Activated CD4-positive, alpha-beta T cell treated with anti-CD3 and anti-CD28 coated beads for 36 hours (primary cell): ENCODE results near the gene TRMT2A. TPM values are rescaled to one million over a fixed set of nuclear protein-coding genes. Genes with fewer than 3 reads are reported as not detected.
A peak's percentile ranks its signal among the peaks of the same experiment; 100 is the strongest.
"Not testable (repeated sequence)": the region's sequence is repeated elsewhere in the genome, so short reads cannot be mapped to it uniquely, and the experiment has no call there.

ENCODE experiments used
- ATAC-seq: fragments of 200-7000 bp; cut with Tn5 transposase; one replicate; pipeline ENCODE4 v1.10.0; 2021; ENCODE audit warnings: mild to moderate bottlenecking, moderate library complexity
- CTCF ChIA-PET: fragments of 350-600 bp; sonication (Branson Sonifier 250); formaldehyde crosslinking; loops from one replicate; lab custom pipeline; 2021; ENCODE audit warnings: antibody characterized with exemption; lab: Charles Lee
- POLR2A ChIA-PET: fragments of 350-600 bp; sonication (Branson Sonifier 250); formaldehyde crosslinking; loops from one replicate; lab custom pipeline; 2021; ENCODE audit warnings: antibody characterized with exemption, inconsistent platforms; lab: Charles Lee
- DNase-seq: peaks from one replicate; pipeline ENCODE4 v3.0.0-alpha.2; 2020
- H3K27ac Mint-ChIP-seq: one replicate; pipeline ENCODE4 v1.8.0; 2021; ENCODE audit warnings: mixed read lengths
- H3K27me3 Mint-ChIP-seq: one replicate; pipeline ENCODE4 v1.8.0; 2021; ENCODE audit warnings: mixed read lengths
- H3K36me3 Mint-ChIP-seq: one replicate; pipeline ENCODE4 v1.8.0; 2021; ENCODE audit warnings: low read depth, mixed read lengths
- H3K4me1 Mint-ChIP-seq: one replicate; pipeline ENCODE4 v1.8.0; 2021; ENCODE audit warnings: mixed read lengths
- H3K4me3 Mint-ChIP-seq: one replicate; pipeline ENCODE4 v1.8.0; 2021; ENCODE audit warnings: mild to moderate bottlenecking, moderate library complexity, mixed read lengths
- H3K9me3 Mint-ChIP-seq: one replicate; pipeline ENCODE4 v1.8.0; 2021; ENCODE audit warnings: low read depth, mixed read lengths
- intact Hi-C, 2 experiments: fragments of 100-400 bp; cut with DNase I in 1 of 2; cut with micrococcal nuclease in 1 of 2; formaldehyde crosslinking; loops; one replicate each; pipeline versions ENCODE4 v1.14.2 to v1.15.1; 2022 to 2024; cut with DNase I, micrococcal nuclease
- total RNA-seq, 2 experiments: library from RNA; stranded (reverse); gene quantifications; one replicate each; pipeline ENCODE4 v1.2.3, GENCODE V29; 2021

Gene TRMT2A
- total RNA-seq, result 10 to 100 TPM; 84.4 to 85.9 TPM

DNA sequence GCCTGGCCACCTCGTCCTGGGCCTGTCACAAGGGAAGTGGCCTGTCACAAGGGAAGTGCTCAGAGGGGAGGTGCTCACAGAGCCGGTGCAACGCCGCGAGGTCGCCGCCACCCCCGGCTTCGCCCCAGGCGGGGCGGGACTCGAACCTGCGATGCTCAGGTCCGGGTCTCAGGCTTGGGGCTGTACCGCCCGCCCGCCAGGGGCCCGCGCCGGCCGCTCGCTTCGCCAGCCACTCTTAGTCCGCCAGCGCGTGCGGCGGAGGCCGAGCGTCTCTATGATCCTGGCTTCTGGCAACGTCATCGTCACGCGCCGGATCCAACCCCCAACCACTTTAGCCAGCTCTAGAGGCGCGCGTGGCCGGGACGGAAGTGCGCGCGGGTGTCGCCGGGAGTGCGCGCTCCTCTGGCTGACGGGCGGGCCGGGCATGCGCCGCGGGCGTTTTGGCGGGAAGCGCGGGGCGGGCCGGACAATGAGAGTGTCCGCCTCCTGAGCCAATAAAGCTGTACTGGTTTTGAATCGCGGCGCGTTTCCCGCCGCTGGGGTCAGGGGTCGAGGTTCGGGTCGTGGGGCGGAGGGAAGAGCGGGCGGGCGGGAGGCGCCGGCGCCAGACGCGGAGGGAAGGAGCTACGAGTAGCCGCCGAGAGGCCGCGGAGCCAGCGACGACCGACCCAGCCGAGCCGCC is at the start of gene TRMT2A:
Gene TRMT2A (minus strand): TSS at position 276 of the 682 bp plus-strand sequence. CDS start 320 bp downstream, outside the sequence.
- intact Hi-C loops, result loop anchor here (1.0 to 5.0 kb wide), 20 partner anchors 14 to 1470 kb away; partner anchors contain the start of genes DGCR8 (in 2 of the 2), TANGO2 (in 2 of the 2), ARVCF (in 1 of the 2) and CDC45 (in 1 of the 2)
- Mint-ChIP-seq H3K27me3 (no peaks in the 10 kb centered on the region), H3K36me3 (peaks cover 53% of the 10 kb centered on the region), H3K4me3 (peak within 1 kb of the TSS; percentile 94), H3K27ac (peak within 1 kb of the TSS; percentile 91), H3K4me1 (peaks cover 47% of the 10 kb centered on the region), H3K9me3 (no peaks in the 10 kb centered on the region)
- CTCF ChIA-PET, result interaction anchor here (0.7 to 3.5 kb wide), 3 partner anchors 12 to 68 kb away, joined by 3 to 14 read pairs (median 3); no protein-coding TSS in a partner anchor
- POLR2A ChIA-PET, result interaction anchor here (1.0 to 3.9 kb wide), 6 partner anchors 9 to 203 kb away, joined by 3 to 26 read pairs (median 5); partner anchors contain the start of genes DGCR6L, TANGO2 and ZDHHC8
- ATAC-seq, result peak; percentile 79
- peak; percentile 99 for DNase-seq

DNA sequence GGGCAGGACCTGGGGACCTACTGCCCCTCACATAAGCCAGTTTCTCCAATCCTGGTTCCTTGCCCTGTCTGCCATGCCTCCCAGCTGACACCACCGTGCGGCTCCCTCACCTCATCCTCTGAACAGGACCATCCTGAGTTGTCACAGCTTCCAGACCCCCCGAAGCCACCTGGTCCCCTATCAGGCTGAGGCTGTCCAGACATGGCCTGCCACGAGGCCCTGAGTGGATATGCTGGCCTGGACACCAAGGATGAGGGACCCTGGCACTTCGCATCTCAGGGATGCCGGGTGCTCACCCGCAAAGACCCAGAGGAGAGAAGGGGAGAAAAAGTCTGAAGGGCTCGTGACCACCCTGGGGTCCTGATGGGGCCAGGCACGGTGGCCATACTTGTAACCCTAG is 49.7 kb upstream of the TRMT2A start:
- no peak overlapping the region for H3K4me3 Mint-ChIP-seq
- POLR2A ChIA-PET, result no interaction called here
- H3K9me3 Mint-ChIP-seq, result peaks cover 2% of the 10 kb centered on the region
- ATAC-seq, result no peak
- no peak overlapping the region for H3K27ac Mint-ChIP-seq
- CTCF ChIA-PET, result no interaction called here
- H3K27me3 Mint-ChIP-seq, result no peaks in the 10 kb centered on the region
- intact Hi-C loops, result no loop called here
- H3K4me1 Mint-ChIP-seq, result no peaks in the 10 kb centered on the region
- DNase-seq, result no peak
- no peaks in the 10 kb centered on the region for H3K36me3 Mint-ChIP-seq

DNA sequence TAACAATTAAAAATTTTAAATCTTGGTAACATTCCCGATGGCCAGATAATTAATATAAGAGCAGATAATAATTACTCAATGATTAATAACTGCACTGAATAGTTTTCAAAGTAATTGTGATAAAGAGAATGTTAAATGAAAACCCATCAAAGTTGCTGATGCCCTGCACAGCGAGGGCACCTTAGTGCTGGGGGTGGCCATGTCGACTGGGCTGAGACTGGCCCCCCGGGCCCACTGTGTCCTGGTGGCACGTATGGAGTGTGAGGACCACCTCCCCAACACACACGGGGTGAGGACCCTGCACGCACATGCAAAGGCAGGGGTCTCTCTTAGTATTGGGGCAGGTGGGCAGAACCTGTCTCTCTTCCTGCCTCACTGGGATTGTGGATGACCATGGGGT is 48.9 kb upstream of the TRMT2A start:
- POLR2A ChIA-PET, result no interaction called here
- intact Hi-C loops, result no loop called here
- Mint-ChIP-seq H3K4me3 (no peak overlapping the region), H3K27me3 (no peaks in the 10 kb centered on the region), H3K9me3 (peaks cover 2% of the 10 kb centered on the region), H3K27ac (no peak overlapping the region), H3K36me3 (no peaks in the 10 kb centered on the region), H3K4me1 (no peaks in the 10 kb centered on the region)
- CTCF ChIA-PET, result no interaction called here
- no peak for DNase-seq
- no peak for ATAC-seq

- POLR2A ChIA-PET, result no interaction called here
Observed at GRCh38 chr22:20165421-20165820, 48.4 kb upstream of the TRMT2A start.

DNA sequence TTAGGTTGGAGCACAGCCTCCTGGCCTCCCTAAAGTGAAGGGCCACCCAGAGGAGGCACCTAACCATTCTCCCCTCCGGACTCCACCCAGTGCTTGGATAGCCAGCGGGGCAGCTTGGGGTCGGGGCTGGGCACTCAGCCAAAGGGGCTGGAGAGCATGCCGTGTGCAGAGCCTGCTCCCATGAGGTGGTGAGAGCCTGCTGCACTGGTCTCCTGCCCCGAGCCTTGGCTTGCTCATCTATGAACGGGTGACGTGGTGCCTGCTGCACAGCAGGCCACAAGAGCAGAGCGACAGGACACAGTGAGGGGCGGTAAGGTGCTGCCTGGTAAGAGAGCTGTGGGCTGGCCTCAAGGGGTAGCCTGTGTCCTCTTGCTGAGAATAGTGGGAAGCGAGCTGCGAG is 47.8 kb upstream of the TRMT2A start:
- H3K4me1 Mint-ChIP-seq, result no peaks in the 10 kb centered on the region
- CTCF ChIA-PET, result interaction anchor here (0.6 kb wide), 1 partner anchor 697 kb away, joined by 3 read pairs; no protein-coding TSS in a partner anchor
- intact Hi-C loops, result no loop called here
- H3K27me3 Mint-ChIP-seq, result no peaks in the 10 kb centered on the region
- DNase-seq (no peak), ATAC-seq (no peak)
- H3K4me3 Mint-ChIP-seq, result no peak overlapping the region
- H3K27ac Mint-ChIP-seq, result no peak overlapping the region
- no peaks in the 10 kb centered on the region for H3K36me3 Mint-ChIP-seq
- H3K9me3 Mint-ChIP-seq, result peaks cover 2% of the 10 kb centered on the region
- POLR2A ChIA-PET, result no interaction called here

More at GRCh38 chr22:20165421-20165820, 48.4 kb upstream of the TRMT2A start:
- peaks cover 2% of the 10 kb centered on the region for H3K9me3 Mint-ChIP-seq
- DNase-seq (no peak), ATAC-seq (no peak)
- H3K27ac Mint-ChIP-seq, result no peak overlapping the region
- CTCF ChIA-PET, result interaction anchor here (0.6 kb wide), 1 partner anchor 697 kb away, joined by 3 read pairs; no protein-coding TSS in a partner anchor
- no peaks in the 10 kb centered on the region for H3K36me3 Mint-ChIP-seq
- intact Hi-C loops, result no loop called here
- H3K4me1 Mint-ChIP-seq, result no peaks in the 10 kb centered on the region
- H3K27me3 Mint-ChIP-seq, result no peaks in the 10 kb centered on the region
- H3K4me3 Mint-ChIP-seq, result no peak overlapping the region

DNA sequence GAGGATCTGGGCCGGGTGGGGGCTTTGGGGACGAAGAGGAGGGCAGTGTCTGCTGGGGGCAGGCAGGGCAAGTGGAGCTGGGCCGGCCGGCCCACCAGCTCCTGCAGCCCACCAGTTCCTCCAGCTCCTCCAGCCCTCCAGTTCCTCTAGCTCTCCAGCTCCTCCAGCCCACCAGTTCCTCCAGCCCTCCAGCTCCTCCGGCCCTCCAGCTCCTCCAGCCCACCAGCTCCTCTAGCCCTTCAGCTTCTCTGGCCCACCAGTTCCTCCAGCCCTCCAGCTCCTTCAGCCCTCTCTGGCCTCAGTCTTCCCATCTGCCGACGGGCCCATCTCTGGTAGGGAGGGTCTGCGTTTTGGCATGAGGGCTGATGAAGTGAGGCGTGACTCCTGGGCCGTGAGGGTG is 43.0 kb upstream of the TRMT2A start:
- H3K27ac Mint-ChIP-seq, result no peak overlapping the region
- DNase-seq (no peak), ATAC-seq (no peak)
- H3K9me3 Mint-ChIP-seq, result peaks cover 2% of the 10 kb centered on the region
- ChIA-PET POLR2A (no interaction called here), CTCF (interaction anchor here (0.6 to 1.3 kb wide), 4 partner anchors 17 to 297 kb away, joined by 3 to 5 read pairs (median 4); no protein-coding TSS in a partner anchor)
- intact Hi-C loops, result no loop called here
- H3K36me3 Mint-ChIP-seq, result no peaks in the 10 kb centered on the region
- no peaks in the 10 kb centered on the region for H3K27me3 Mint-ChIP-seq
- H3K4me3 Mint-ChIP-seq, result no peak overlapping the region
- H3K4me1 Mint-ChIP-seq, result peaks cover 2% of the 10 kb centered on the region

GRCh38 chr22:20159531-20159930 is 42.5 kb upstream of the TRMT2A start:
- H3K9me3 Mint-ChIP-seq, DNase-seq, ATAC-seq, H3K27me3 Mint-ChIP-seq, H3K4me3 Mint-ChIP-seq, POLR2A ChIA-PET, H3K27ac Mint-ChIP-seq, H3K4me1 Mint-ChIP-seq, H3K36me3 Mint-ChIP-seq: not testable (repeated sequence)
- intact Hi-C loops, result loop anchor here in 1 of 2 experiments (5.0 kb wide), 1 partner anchor 108 kb away; the partner anchor contains the start of gene RTN4R
- CTCF ChIA-PET, result interaction anchor here (0.6 to 1.3 kb wide), 5 partner anchors 17 to 1460 kb away, joined by 3 to 5 read pairs (median 3); no protein-coding TSS in a partner anchor

- POLR2A ChIA-PET, result no interaction called here
- ATAC-seq (no peak), DNase-seq (no peak)
- H3K36me3 Mint-ChIP-seq, result no peaks in the 10 kb centered on the region
- intact Hi-C loops, result loop anchor here in 1 of 2 experiments (5.0 kb wide), 1 partner anchor 108 kb away; the partner anchor contains the start of gene RTN4R
- H3K9me3 Mint-ChIP-seq, result no peaks in the 10 kb centered on the region
- no peak overlapping the region for H3K4me3 Mint-ChIP-seq
- CTCF ChIA-PET, result interaction anchor here (0.6 to 1.3 kb wide), 4 partner anchors 21 to 1461 kb away, joined by 3 to 5 read pairs (median 3); no protein-coding TSS in a partner anchor
- no peak overlapping the region for H3K27ac Mint-ChIP-seq
- H3K4me1 Mint-ChIP-seq, result peaks cover 2% of the 10 kb centered on the region
- H3K27me3 Mint-ChIP-seq, result no peaks in the 10 kb centered on the region
Observed at GRCh38 chr22:20159076-20159475, 42.0 kb upstream of the TRMT2A start.

GRCh38 chr22:20158391-20159036 is 41.5 kb upstream of the TRMT2A start:
- CTCF ChIA-PET, result interaction anchor here (0.6 to 1.3 kb wide), 3 partner anchors 21 to 1461 kb away, joined by 3 read pairs; no protein-coding TSS in a partner anchor
- POLR2A ChIA-PET, result no interaction called here
- intact Hi-C loops, result loop anchor here in 1 of 2 experiments (5.0 kb wide), 1 partner anchor 109 kb away; the partner anchor contains the start of gene RTN4R
- ATAC-seq, result no peak
- Mint-ChIP-seq H3K9me3 (no peaks in the 10 kb centered on the region), H3K4me1 (peaks cover 2% of the 10 kb centered on the region), H3K27ac (no peak overlapping the region), H3K27me3 (no peaks in the 10 kb centered on the region), H3K4me3 (no peak overlapping the region), H3K36me3 (no peaks in the 10 kb centered on the region)
- DNase-seq, result no peak

- H3K4me1 Mint-ChIP-seq, result peaks cover 2% of the 10 kb centered on the region
- H3K4me3 Mint-ChIP-seq, result no peak overlapping the region
- H3K36me3 Mint-ChIP-seq, result no peaks in the 10 kb centered on the region
- DNase-seq, result no peak
- no peak for ATAC-seq
- no peaks in the 10 kb centered on the region for H3K27me3 Mint-ChIP-seq
- POLR2A ChIA-PET, result no interaction called here
- H3K27ac Mint-ChIP-seq, result no peak overlapping the region
- CTCF ChIA-PET, result interaction anchor here (0.5 to 2.1 kb wide), 9 partner anchors 48 to 1096 kb away, joined by 3 to 9 read pairs (median 3); partner anchors contain the start of gene DGCR6L
- intact Hi-C loops, result loop anchor here (1.0 to 5.0 kb wide), 6 partner anchors 81 to 339 kb away; partner anchors contain the start of gene RTN4R (in 2 of the 2)
- no peaks in the 10 kb centered on the region for H3K9me3 Mint-ChIP-seq
Observed at GRCh38 chr22:20157430-20158183, 40.6 kb upstream of the TRMT2A start.
